ENCODE measurements around the gene ZWILCH.
"Not testable (repeated sequence)": the region's sequence is repeated elsewhere in the genome, so short reads cannot be mapped to it uniquely, and the experiment has no call there.

ZWILCH gene

DNA sequence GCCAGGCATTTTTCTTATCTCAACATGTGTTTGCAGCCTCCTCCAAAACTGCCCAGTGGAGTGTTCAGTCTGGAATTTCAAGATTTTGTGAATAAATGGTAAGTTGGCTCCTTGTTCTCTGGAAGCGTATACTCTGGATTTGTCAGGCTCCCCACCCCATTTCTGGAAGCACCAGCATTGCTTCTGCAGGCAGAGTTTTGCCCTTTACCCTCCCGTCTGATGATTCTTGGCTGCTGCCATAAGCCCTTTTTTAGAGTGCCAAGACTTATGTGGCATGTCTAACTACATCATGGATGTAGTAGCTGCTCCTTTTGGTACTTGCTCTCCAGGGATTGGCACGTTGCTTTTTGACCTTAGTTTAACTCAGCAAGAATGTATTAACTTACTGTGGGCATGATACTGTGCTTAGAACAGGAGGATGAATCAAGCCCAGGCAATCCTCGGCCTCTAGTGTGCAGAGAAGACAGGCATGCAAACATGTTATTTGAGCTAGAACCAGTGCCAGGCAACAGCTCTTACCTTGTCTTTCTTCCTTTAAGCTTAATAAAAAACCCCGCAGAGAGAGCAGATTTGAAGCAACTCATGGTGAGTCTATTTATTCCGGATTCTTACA, 15.8 kb upstream of the ZWILCH start:
- no peak for DNase-seq

DNA sequence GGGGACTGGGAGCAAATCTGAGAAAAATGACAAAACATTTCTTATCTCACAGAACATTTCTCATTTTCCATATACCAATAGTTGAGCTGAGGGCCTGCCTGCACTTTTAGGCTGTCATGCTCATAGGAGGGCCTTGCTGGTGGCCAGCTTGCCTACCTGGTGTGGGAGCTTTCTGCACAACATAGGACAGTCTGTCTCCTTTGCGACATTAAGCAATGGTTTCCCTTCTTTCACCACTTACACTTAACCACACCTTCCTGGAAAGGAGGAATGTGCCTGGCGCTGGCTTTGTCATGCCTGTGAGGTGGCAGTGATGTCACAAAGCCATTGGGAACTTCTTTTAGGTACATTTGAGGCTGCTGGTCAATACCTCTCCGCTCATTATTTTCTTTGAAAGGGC, 13.3 kb upstream of the ZWILCH start:
- DNase-seq: no peak

GRCh38 chr15:66494262-66494661, 10.9 kb upstream of the ZWILCH start:
- DNase-seq: no peak

DNA sequence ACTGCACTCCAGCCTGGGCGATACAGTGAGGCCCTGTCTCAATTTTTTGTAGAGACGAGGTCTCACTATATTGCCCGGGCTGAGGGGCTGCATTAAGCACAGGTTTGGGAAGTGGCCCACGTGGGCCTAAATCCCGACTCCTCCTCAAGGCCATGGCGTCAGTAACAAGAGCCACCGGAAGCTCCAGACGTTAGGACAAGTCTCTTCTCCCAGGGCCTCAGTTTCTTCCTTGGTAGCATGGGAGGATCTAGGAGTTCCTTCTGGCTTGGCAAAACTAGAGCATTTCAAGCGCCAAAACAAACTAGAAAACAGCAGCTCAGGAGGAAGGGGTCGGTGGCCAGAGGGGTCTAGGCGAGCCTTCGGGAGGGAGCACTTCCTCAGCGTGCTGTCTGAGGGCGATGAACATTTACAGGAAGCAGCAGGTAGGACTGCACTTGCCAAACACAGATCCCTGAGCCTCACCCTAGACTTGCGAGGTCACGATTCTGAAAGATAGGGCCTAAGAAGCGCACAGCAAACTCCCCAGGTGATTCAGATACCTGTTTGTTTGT, 8.1 kb upstream of the ZWILCH start:
- no peak for DNase-seq

GRCh38 chr15:66497502-66498455, 7.3 kb upstream of the ZWILCH start, which contains the start of gene SNAPC5:
TSS of gene SNAPC5 (minus strand) at chr15:66497762. CDS start at chr15:66497731, 31 bp downstream.
- DNase-seq: peak; percentile 74

- no peak for DNase-seq
These were observed 6.4 kb upstream of the ZWILCH start for GRCh38 chr15:66498501-66499386.

- DNase-seq: not testable (repeated sequence)
These were observed 4.8 kb upstream of the ZWILCH start for GRCh38 chr15:66500346-66500745.

DNA sequence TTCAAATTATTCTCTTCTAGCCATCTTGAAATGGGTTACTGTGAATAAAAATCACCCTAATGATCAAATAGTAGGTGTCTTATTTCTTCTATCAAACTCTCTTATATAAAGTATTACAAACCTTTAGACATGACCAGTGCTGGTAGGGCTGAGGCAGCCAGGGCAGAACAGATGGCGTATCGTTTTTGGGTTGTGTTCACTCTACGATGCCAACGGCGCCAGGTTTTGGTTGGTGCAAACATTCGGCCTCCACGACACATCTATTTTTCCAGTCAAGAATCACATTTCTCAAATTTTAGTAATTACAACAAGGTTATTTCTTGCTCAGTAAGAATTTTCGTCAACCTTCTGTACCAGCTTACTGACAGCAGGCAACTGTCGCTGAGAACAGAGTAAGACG, 2.6 kb upstream of the ZWILCH start:
- no peak for DNase-seq

- not testable (repeated sequence) for DNase-seq
These were observed 2.0 kb upstream of the ZWILCH start for GRCh38 chr15:66503041-66503648.

DNA sequence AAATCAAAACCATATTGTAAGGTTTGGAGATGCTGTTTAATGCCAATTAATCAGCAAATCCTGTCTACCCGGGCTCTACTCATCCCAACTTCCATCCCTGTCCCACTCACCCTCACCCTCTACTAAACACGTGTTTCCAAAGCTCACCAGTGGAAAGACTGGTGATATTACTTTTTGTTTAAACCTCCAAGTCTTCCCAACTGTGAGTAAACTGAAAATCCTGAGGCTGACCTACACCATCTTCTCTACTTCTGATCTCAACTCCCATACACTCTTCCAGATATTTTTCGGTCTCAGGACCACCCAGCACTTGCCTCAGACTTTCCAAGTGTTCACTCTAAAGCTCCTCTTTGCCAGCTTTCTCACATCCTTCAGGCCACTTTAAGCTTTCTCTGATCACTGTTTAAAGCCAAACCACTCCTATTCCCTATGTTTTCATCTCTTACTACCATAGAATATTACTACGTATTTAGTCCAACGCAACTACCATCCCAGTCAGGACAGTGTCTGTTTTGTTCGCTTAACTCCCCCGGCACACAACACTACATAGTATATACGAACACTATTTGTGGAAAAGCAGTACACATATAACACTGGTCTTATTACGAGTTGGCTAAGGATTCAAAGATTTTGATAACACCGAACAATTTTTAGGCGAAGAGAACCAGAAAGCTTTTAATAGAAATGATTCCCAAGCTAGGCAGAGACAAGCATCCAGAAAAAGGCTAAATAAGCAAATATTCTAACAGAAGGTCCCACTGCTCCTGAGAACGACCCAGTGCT, 1.2 kb upstream of the ZWILCH start:
- no peak for DNase-seq

DNA sequence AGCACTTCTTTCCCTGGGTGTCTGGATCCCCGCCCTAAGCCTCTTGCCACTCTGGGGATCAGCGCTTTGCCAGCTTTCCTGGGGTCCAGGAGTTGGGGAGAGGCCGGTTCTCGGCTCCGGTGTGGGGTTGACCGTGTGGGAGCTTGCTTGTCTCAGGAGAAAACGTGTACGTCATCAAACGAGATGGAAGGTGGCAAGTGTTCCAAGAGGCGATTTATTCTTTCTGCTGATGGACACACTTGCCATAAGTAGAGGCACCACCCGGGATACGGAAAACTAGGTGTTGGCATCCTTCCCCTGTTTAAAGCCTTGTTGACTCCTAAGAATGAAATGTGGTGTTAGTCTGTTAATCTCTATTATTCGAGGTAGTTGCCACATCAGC, 295 bp downstream of the ZWILCH start:
- no peak for DNase-seq

- DNase-seq: no peak
These were observed 692 bp downstream of the ZWILCH start for GRCh38 chr15:66505818-66506217.

DNA sequence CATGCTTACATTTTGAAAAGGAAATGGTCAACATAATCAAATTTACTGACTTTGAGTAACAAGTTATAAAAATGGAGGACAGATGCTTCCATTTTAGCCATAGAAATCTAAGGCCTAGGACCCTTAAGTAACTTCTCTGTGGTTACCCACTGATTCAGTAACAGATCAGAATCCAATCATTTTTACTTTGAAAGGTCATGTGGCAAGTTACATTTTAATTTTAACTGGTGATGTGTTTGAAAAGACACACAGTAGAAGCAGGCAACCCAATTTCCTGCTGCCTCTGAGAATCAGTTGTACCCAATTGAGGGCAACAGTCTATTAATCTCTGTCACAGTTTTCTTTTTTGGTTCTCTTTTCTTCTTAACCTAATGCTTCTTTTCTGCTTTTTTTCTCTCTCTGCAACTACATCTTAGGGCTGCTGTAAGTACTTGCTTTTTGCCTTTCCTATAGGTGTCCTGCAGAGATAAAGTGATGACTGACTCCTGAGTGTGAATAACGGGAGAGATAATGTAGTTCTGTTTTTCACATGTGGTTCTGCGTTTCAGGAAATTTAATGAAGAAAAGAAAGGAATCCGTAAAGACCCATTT, 3.3 kb downstream of the ZWILCH start:
- DNase-seq: no peak

- no peak for DNase-seq
These were observed 9.5 kb downstream of the ZWILCH start for GRCh38 chr15:66514586-66514985.

DNA sequence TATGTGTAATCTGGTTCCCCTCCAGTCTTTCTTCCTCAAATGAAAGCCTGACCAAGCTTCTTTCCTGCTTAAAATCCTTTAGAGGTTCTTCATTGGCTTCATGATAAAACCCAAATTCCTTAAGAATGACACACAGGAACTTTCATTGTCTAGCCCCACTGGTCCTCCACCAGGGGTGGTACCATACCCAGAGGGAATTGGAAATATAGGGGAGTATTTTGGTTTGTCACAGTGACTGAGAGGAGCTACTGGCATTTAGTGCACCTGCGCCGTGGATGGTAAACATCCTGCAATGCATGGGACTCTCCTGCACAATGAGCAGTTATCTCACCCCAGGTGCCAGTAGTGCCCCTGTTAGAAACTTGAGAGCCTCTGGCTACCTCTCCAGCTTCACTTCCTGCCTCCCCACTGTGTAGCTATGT, 10.8 kb downstream of the ZWILCH start:
- no peak for DNase-seq

- DNase-seq: no peak
These were observed 18.8 kb downstream of the ZWILCH start for GRCh38 chr15:66523926-66524325.

DNA sequence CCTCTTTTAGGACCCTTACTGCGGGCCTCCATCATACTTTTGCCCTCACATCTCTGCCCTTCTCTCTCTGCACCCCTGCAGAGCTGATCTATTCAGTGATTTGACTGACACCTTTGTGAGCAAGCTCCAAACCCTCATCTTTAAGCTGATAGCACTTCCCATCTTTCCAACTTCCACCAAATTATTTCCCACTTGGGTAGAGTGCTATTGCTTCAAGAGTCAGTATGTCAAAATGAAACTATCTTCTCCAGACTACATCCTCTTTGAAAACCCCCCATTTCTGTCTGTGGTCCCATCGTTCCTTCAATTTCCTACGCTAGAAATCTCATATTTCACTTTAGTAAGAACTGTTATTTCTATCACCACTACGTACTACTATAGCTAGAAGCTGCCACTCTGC, 19.7 kb downstream of the ZWILCH start:
- DNase-seq: no peak

- DNase-seq: no peak
These were observed 29.9 kb downstream of the ZWILCH start for GRCh38 chr15:66535056-66535455.

DNA sequence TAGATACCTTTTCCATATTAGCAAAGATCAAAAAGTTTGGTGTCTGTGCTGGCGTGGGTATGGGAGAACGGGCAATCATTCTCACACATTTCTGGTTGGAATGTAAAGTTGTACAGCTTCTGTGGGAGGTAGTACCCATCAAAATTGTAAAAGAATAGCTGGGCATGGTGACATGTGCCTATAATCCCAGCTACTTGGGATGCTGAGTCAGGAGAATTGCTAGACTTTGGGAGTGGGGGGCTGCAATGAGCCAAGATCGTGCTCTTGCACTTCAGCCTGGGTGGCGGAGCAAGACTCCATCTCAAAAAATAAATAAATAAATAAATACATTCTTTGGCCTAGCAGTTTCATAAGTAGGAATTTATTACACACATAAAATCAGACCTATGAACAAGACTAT, 37.8 kb downstream of the ZWILCH start:
- DNase-seq: no peak

DNA sequence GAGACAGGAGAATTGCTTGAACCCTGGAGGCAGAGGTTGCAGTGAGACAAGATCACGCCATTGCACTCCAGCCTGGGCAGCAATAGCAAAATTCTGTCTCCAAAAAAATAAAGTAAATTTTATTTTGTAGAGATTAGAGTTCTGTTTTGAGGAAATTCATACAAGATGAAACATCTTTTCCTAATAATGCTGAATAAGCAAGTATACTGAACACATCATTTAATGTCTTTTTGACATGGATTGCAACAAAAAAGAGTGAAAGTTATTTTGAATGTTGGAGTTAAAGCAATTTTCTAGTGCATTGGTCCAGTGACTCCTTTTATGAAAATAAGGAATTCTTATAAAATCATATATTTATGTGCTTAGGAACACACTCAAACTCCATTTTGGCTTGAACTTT, 40.1 kb downstream of the ZWILCH start:
- no peak for DNase-seq

GRCh38 chr15:66555685-66556084, 50.6 kb downstream of the ZWILCH start:
- no peak for DNase-seq
